IMR-90 (cell line): ENCODE data around the gene GRM8. TPM values are rescaled to one million over a fixed set of nuclear protein-coding genes. Genes with fewer than 3 reads are reported as not detected.

ENCODE experiments used
- ATAC-seq: fragments of 200-7000 bp; cut with Tn5 transposase; 2 replicates; pipeline ENCODE4 v1.9.1; 2020; ENCODE audit warnings: low read depth, mild to moderate bottlenecking, moderate library complexity
- BruUV-seq: library from RNA; stranded (reverse); fragments of 400-500 nt; replicated peaks from 2 replicates; lab custom pipeline; 2021; lab: Mats Ljungman, UMichigan
- CTCF ChIA-PET: fragments of 300-600 bp; formaldehyde crosslinking; extraction: SDS; loops from one replicate; lab custom pipeline; 2021; ENCODE audit warnings: antibody characterized with exemption; lab: Yijun Ruan, JAX
- POLR2A ChIA-PET: fragments of 300-600 bp; sonication (Branson Sonifier 250); formaldehyde crosslinking; loops from one replicate; lab custom pipeline; 2022; ENCODE audit warnings: antibody characterized with exemption; ENCODE audit not compliant: unreplicated experiment; lab: Charles Lee
- DNase-seq: peaks from one replicate; pipeline ENCODE4 v3.0.0; 2013
- H2AFZ ChIP-seq: replicated peaks from 2 replicates; pipeline ENCODE3; 2013; ENCODE audit warnings: low read length, mild to moderate bottlenecking; ENCODE audit not compliant: poor library complexity
- H2AK5ac ChIP-seq: 2 replicates; pipeline ENCODE4 v1.6.1; 2013; ENCODE audit warnings: low read depth, low read length, inconsistent platforms
- H2AK9ac ChIP-seq: replicated peaks from 2 replicates; pipeline ENCODE3; 2013; ENCODE audit warnings: mild to moderate bottlenecking, low read depth, low read length, moderate library complexity; ENCODE audit not compliant: poor library complexity
- H2BK120ac ChIP-seq: 2 replicates; pipeline ENCODE4 v1.6.1; 2013; ENCODE audit warnings: low read depth, low read length, inconsistent platforms
- H2BK15ac ChIP-seq: 3 replicates; pipeline ENCODE4 v1.6.1; 2013; ENCODE audit warnings: low read depth, low read length, inconsistent platforms
- H2BK20ac ChIP-seq: 2 replicates; pipeline ENCODE4 v1.6.1; 2013; ENCODE audit warnings: low read depth, mild to moderate bottlenecking, inconsistent platforms, low read length, moderate library complexity
- H2BK5ac ChIP-seq: 2 replicates; pipeline ENCODE4 v1.6.1; 2013; ENCODE audit warnings: mild to moderate bottlenecking, low read depth, low read length, inconsistent platforms; ENCODE audit not compliant: poor library complexity, severe bottlenecking
- H3K14ac ChIP-seq: replicated peaks from 2 replicates; pipeline ENCODE4 v1.6.1; 2013; ENCODE audit warnings: low read depth, low read length, inconsistent platforms
- H3K18ac ChIP-seq: 2 replicates; pipeline ENCODE4 v1.6.1; 2013; ENCODE audit warnings: low read depth, low read length, control low read depth
- H3K23ac ChIP-seq: 2 replicates; pipeline ENCODE4 v1.6.1; 2013; ENCODE audit warnings: low read depth, low read length, inconsistent platforms
- H3K27ac ChIP-seq: 2 replicates; pipeline ENCODE4 v1.5.1; 2013; ENCODE audit warnings: mild to moderate bottlenecking, control low read depth, low read length; ENCODE audit not compliant: insufficient read depth
- H3K27me3 ChIP-seq: 2 replicates; pipeline ENCODE4 v1.6.1; 2013; ENCODE audit warnings: low read length; ENCODE audit not compliant: control insufficient read depth, insufficient read depth
- H3K36me3 ChIP-seq: 2 replicates; pipeline ENCODE4 v1.6.1; 2013; ENCODE audit warnings: low read length, mixed read lengths; ENCODE audit not compliant: control insufficient read depth, insufficient read depth
- H3K4ac ChIP-seq: 2 replicates; pipeline ENCODE4 v1.6.1; 2013; ENCODE audit warnings: low read depth, low read length, inconsistent platforms
- H3K4me1 ChIP-seq: 2 replicates; pipeline ENCODE4 v1.6.1; 2013; ENCODE audit warnings: low read length, mixed read lengths; ENCODE audit not compliant: control insufficient read depth, insufficient read depth
- H3K4me2 ChIP-seq: 2 replicates; pipeline ENCODE4 v1.6.1; 2013; ENCODE audit warnings: low read depth, mild to moderate bottlenecking, control low read depth, low read length, moderate library complexity
- H3K4me3 ChIP-seq: 2 replicates; pipeline ENCODE4 v1.5.1; 2013; ENCODE audit warnings: low read depth, mild to moderate bottlenecking, control low read depth, low read length, moderate library complexity; ENCODE audit not compliant: insufficient read depth
- H3K56ac ChIP-seq: 2 replicates; pipeline ENCODE4 v1.6.1; 2013; ENCODE audit warnings: low read length, inconsistent platforms; ENCODE audit not compliant: insufficient read depth; ENCODE audit errors: extremely low read depth
- H3K79me1 ChIP-seq, 2 experiments: 2 replicates each; pipeline ENCODE4 v1.6.1; 2013; ENCODE audit warnings: low read length in 2 of 2, inconsistent platforms in 1 of 2, low read depth in 1 of 2
- H3K9ac ChIP-seq: 2 replicates; pipeline ENCODE4 v1.6.1; 2013; ENCODE audit warnings: low read depth, low read length, control low read depth
- H3K9me1 ChIP-seq: 2 replicates; pipeline ENCODE4 v1.6.1; 2013; ENCODE audit warnings: low read length, inconsistent platforms; ENCODE audit not compliant: insufficient read depth
- H3K9me3 ChIP-seq: 2 replicates; pipeline ENCODE4 v1.6.1; 2013; ENCODE audit warnings: low read length; ENCODE audit not compliant: control insufficient read depth, insufficient read depth
- H4K20me1 ChIP-seq: 2 replicates; pipeline ENCODE4 v1.6.1; 2013; ENCODE audit warnings: low read length, inconsistent platforms; ENCODE audit not compliant: insufficient read depth
- H4K5ac ChIP-seq: 2 replicates; pipeline ENCODE4 v1.6.1; 2013; ENCODE audit warnings: mild to moderate bottlenecking, low read depth, low read length, control low read depth
- H4K8ac ChIP-seq, 2 experiments: 2 replicates each; pipeline ENCODE4 v1.6.1; 2013; ENCODE audit warnings: low read depth in 2 of 2, low read length in 2 of 2, control low read depth in 1 of 2, inconsistent platforms in 1 of 2
- H4K91ac ChIP-seq: 2 replicates; pipeline ENCODE4 v1.6.1; 2013; ENCODE audit warnings: low read depth, low read length, inconsistent platforms; ENCODE audit not compliant: insufficient read depth
- BHLHE40 ChIP-seq: fragments of 150-350 bp; IDR thresholded peaks from 2 replicates; pipeline ENCODE4 v1.6.1; 2016; ENCODE audit warnings: mild to moderate bottlenecking, low read depth, low read length
- CEBPB ChIP-seq: IDR thresholded peaks from 2 replicates; pipeline ENCODE4 v1.6.1; 2012; ENCODE audit warnings: low read depth, low read length, improper control_type of control experiment
- CHD1 ChIP-seq: IDR thresholded peaks from 2 replicates; pipeline ENCODE4 v1.6.1; 2012; ENCODE audit warnings: low read depth, low read length, improper control_type of control experiment
- FOS ChIP-seq: fragments of 150-350 bp; IDR thresholded peaks from 2 replicates; pipeline ENCODE4 v1.6.1; 2016; ENCODE audit warnings: low read depth, low read length
- MAFK ChIP-seq: IDR thresholded peaks from 2 replicates; pipeline ENCODE4 v1.6.1; 2012; ENCODE audit warnings: low read depth, low read length, improper control_type of control experiment
- MAZ ChIP-seq: IDR thresholded peaks from 2 replicates; pipeline ENCODE4 v1.6.1; 2012; ENCODE audit warnings: low read depth, mild to moderate bottlenecking, low read length, improper control_type of control experiment, moderate library complexity, borderline replicate concordance
- MXI1 ChIP-seq: IDR thresholded peaks from 2 replicates; pipeline ENCODE4 v1.6.1; 2012; ENCODE audit warnings: low read depth, mild to moderate bottlenecking, low read length, moderate library complexity, borderline replicate concordance
- NFE2L2 ChIP-seq: fragments of 150-350 bp; IDR thresholded peaks from 2 replicates; pipeline ENCODE4 v1.6.1; 2016; ENCODE audit warnings: low read depth, mild to moderate bottlenecking, low read length
- POLR2A ChIP-seq: IDR thresholded peaks from 2 replicates; pipeline ENCODE4 v1.6.1; 2012; ENCODE audit warnings: mild to moderate bottlenecking, low read depth, low read length
- RAD21 ChIP-seq: IDR thresholded peaks from 2 replicates; pipeline ENCODE4 v1.6.1; 2012; ENCODE audit warnings: low read length, improper control_type of control experiment
- RCOR1 ChIP-seq: IDR thresholded peaks from 2 replicates; pipeline ENCODE4 v1.6.1; 2012; ENCODE audit warnings: mild to moderate bottlenecking, low read length, improper control_type of control experiment; ENCODE audit not compliant: insufficient replicate concordance
- RFX5 ChIP-seq: IDR thresholded peaks from 2 replicates; pipeline ENCODE4 v1.8.0; 2012; ENCODE audit warnings: low read depth, mild to moderate bottlenecking, low read length, moderate library complexity
- SMC3 ChIP-seq: fragments of 150-350 bp; IDR thresholded peaks from 2 replicates; pipeline ENCODE4 v1.6.1; 2016; ENCODE audit warnings: low read depth, mild to moderate bottlenecking, antibody characterized with exemption, low read length, moderate library complexity
- USF2 ChIP-seq: fragments of 150-350 bp; IDR thresholded peaks from 2 replicates; pipeline ENCODE4 v1.6.1; 2017; ENCODE audit warnings: mild to moderate bottlenecking, antibody characterized with exemption, low read length, low read depth
- WGBS, 2 experiments: methylation state at CpG; one replicate each; pipeline versions ENCODE4 v1.1.5 to v1.1.7; 2013; ENCODE audit warnings: missing lambda C conversion rate in 2 of 2; ENCODE audit not compliant: insufficient read length in 1 of 2; ENCODE audit errors: extremely low coverage in 2 of 2; 5-methylcytosine and 5-hydroxymethylcytosine counted together
- dilution Hi-C: fragments of 300-500 bp; cut with HindIII; formaldehyde crosslinking; loops from one replicate; pipeline ENCODE4 v1.14.3; 2018; ENCODE audit warnings: low sequenced_read_pairs; ENCODE audit not compliant: unreplicated experiment
- in situ Hi-C: fragments of 300-500 bp; cut with MboI; formaldehyde crosslinking; loops from 3 replicates; pipeline ENCODE4 v1.14.3; 2019; ENCODE audit warnings: low sequenced_read_pairs, inconsistent platforms, mixed read lengths
- intact Hi-C: fragments of 100-400 bp; cut with micrococcal nuclease; formaldehyde crosslinking; loops from 2 replicates; pipeline ENCODE4 v1.10.0; 2022
- polyA plus RNA-seq, 3 experiments: library from polyadenylated mRNA; depleted of rRNA; stranded (reverse); fragments of >200 nt; gene quantifications; 2 replicates each; pipeline ENCODE4 v1.2.3, GENCODE V29; 2012; ENCODE audit warnings: low replicate concordance in 1 of 3
- total RNA-seq: library from RNA; depleted of rRNA; stranded (reverse); fragments of >200 nt; gene quantifications from 2 replicates; pipeline ENCODE4 v1.2.3, GENCODE V29; 2012
- TF ChIP-seq, protein P1 (sequence below): conservative IDR thresholded peaks from 2 replicates; pipeline ENCODE4 v1.5.1; 2012; ENCODE audit warnings: mild to moderate bottlenecking, low read depth, low read length, improper control_type of control experiment
- TF ChIP-seq, protein P2 (sequence below): fragments of 150-350 bp; IDR thresholded peaks from 2 replicates; pipeline ENCODE4 v1.6.1; 2016; ENCODE audit warnings: low read depth, mild to moderate bottlenecking, low read length, moderate library complexity, borderline replicate concordance

GRM8 gene
- total and polyA plus RNA-seq, 2 of the 4 experiments (the other 2 are of a cell fraction), result not detected

DNA sequence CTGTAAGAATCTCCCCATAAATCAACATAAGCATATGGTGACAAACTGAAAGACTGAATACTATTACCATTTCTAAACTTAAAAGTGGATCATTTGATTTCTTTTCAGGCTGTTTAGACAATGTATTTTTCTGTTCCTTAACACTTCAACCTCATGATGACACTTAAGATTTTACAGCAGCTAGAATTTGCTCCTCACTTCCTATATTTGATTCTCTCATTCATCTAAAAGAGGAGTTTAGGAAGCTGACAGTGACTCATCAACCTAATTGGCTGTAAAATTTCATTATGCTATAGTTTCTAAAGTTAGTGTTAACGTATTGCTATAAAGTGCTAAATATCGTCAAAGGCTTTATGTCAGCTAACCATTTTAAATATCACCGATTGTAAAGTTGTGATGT lies 478.7 kb downstream of the GRM8 start:
- H3K23ac ChIP-seq, result no peak overlapping the region
- no peak overlapping the region for H2BK20ac ChIP-seq
- no peak overlapping the region for H3K56ac ChIP-seq
- dilution Hi-C loops (no loop called here), intact Hi-C loops (no loop called here), in situ Hi-C loops (no loop called here)
- H2AK5ac ChIP-seq, result no peak overlapping the region
- ChIA-PET CTCF (no interaction called here), POLR2A (no interaction called here)
- H4K20me1 ChIP-seq, result no peaks in the 10 kb centered on the region
- H3K9ac ChIP-seq, result no peak overlapping the region
- no peak overlapping the region for H2AFZ ChIP-seq
- no peaks in the 10 kb centered on the region for H3K9me3 ChIP-seq
- no peak overlapping the region for H4K5ac ChIP-seq
- no peak overlapping the region for H2BK15ac ChIP-seq
- TF ChIP-seq CHD1 (no peak), USF2 (no peak), SMC3 (no peak), MXI1 (no peak), NFE2L2 (no peak), MAZ (no peak), CEBPB (no peak), RCOR1 (no peak), MAFK (no peak), POLR2A (no peak), RFX5 (no peak), FOS (no peak), BHLHE40 (no peak), RAD21 (no peak)
- TF ChIP-seq, protein P1, sequence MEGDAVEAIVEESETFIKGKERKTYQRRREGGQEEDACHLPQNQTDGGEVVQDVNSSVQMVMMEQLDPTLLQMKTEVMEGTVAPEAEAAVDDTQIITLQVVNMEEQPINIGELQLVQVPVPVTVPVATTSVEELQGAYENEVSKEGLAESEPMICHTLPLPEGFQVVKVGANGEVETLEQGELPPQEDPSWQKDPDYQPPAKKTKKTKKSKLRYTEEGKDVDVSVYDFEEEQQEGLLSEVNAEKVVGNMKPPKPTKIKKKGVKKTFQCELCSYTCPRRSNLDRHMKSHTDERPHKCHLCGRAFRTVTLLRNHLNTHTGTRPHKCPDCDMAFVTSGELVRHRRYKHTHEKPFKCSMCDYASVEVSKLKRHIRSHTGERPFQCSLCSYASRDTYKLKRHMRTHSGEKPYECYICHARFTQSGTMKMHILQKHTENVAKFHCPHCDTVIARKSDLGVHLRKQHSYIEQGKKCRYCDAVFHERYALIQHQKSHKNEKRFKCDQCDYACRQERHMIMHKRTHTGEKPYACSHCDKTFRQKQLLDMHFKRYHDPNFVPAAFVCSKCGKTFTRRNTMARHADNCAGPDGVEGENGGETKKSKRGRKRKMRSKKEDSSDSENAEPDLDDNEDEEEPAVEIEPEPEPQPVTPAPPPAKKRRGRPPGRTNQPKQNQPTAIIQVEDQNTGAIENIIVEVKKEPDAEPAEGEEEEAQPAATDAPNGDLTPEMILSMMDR, result no peak
- TF ChIP-seq, protein P2, sequence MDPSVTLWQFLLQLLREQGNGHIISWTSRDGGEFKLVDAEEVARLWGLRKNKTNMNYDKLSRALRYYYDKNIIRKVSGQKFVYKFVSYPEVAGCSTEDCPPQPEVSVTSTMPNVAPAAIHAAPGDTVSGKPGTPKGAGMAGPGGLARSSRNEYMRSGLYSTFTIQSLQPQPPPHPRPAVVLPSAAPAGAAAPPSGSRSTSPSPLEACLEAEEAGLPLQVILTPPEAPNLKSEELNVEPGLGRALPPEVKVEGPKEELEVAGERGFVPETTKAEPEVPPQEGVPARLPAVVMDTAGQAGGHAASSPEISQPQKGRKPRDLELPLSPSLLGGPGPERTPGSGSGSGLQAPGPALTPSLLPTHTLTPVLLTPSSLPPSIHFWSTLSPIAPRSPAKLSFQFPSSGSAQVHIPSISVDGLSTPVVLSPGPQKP, result no peak
- no peaks in the 10 kb centered on the region for H3K36me3 ChIP-seq
- no peaks in the 10 kb centered on the region for H3K79me1 ChIP-seq
- H3K14ac ChIP-seq, result no peak overlapping the region
- no peak overlapping the region for H3K4me2 ChIP-seq
- no peak overlapping the region for H4K91ac ChIP-seq
- no peak overlapping the region for H2AK9ac ChIP-seq
- no peak overlapping the region for H3K4ac ChIP-seq
- H4K8ac ChIP-seq, result no peak overlapping the region
- BruUV-seq, result no TSS peak
- H2BK120ac ChIP-seq, result no peak overlapping the region
- no peak overlapping the region for H3K27ac ChIP-seq
- H3K9me1 ChIP-seq, result no peaks in the 10 kb centered on the region
- ATAC-seq (no peak), DNase-seq (no peak)
- H3K27me3 ChIP-seq, result no peaks in the 10 kb centered on the region
- H3K4me1 ChIP-seq, result no peaks in the 10 kb centered on the region
- H3K18ac ChIP-seq, result no peak overlapping the region
- H2BK5ac ChIP-seq, result no peak overlapping the region
- H3K4me3 ChIP-seq, result no peak overlapping the region
- no CpG with 5 or more reads among the region's 3 CpGs for WGBS, 2 experiments
